Esophagus squamous epithelium (tissue), 5 donors: ENCODE data around the gene IL3RA. TPM values are rescaled to one million over a fixed set of nuclear protein-coding genes. Genes with fewer than 3 reads are reported as not detected.
"Not testable (repeated sequence)": the region's sequence is repeated elsewhere in the genome, so short reads cannot be mapped to it uniquely, and the experiment has no call there.

Experiments
- DNase-seq: peaks from one replicate; lab custom pipeline; 2025; lab: John Stamatoyannopoulos, UW
- H3K27ac ChIP-seq, 4 donors: fragments of 200-600 bp; sonication (generic); one replicate each; pipeline ENCODE4 v1.5.1; 2016 to 2019; ENCODE audit warnings: mild to moderate bottlenecking in 1 of 4
- H3K27me3 ChIP-seq, 4 donors: fragments of 200-600 bp; sonication (generic); 1 replicate in 3 of 4; 2 replicates in 1 of 4; pipeline versions ENCODE4 v1.5.1 to v1.6.0; 2017 to 2021; ENCODE audit warnings: antibody characterized with exemption in 1 of 4
- H3K36me3 ChIP-seq, 3 donors: fragments of 200-600 bp; sonication (generic); one replicate each; pipeline ENCODE4 v1.5.1; 2016 to 2019
- H3K4me1 ChIP-seq, 3 donors: fragments of 200-600 bp; sonication (generic); one replicate each; pipeline ENCODE4 v1.5.1; 2017 to 2019
- H3K4me3 ChIP-seq, 4 donors: fragments of 200-600 bp; sonication (generic); 1 replicate in 3 of 4; 2 replicates in 1 of 4; pipeline ENCODE4 v1.5.1; 2016 to 2019; ENCODE audit warnings: mild to moderate bottlenecking in 2 of 4, moderate library complexity in 1 of 4
- H3K9me3 ChIP-seq, 3 donors: fragments of 200-600 bp; sonication (generic); one replicate each; pipeline ENCODE4 v1.5.1; 2016 to 2019
- POLR2A ChIP-seq, 4 donors: fragments of 450-650 bp; IDR thresholded peaks; one replicate each; pipeline ENCODE4 v1.6.1; 2017; ENCODE audit warnings: antibody characterized with exemption in 4 of 4, mild to moderate bottlenecking in 4 of 4, moderate library complexity in 3 of 4
- WGBS, 2 donors: methylation state at CpG; one replicate each; pipeline ENCODE4 v1.1.5; 2018; 5-methylcytosine and 5-hydroxymethylcytosine counted together
- intact Hi-C: fragments of 100-400 bp; cut with DNase I; formaldehyde crosslinking; loops from one replicate; pipeline ENCODE4 v1.15.0; 2022
- total RNA-seq, 4 donors: library from RNA; depleted of rRNA; stranded (reverse); fragments of >200 nt; gene quantifications; one replicate each; pipeline ENCODE4 v1.1.0, GENCODE V29; 2016
- TF ChIP-seq, protein P1 (sequence below), 6 experiments: fragments of 450-650 bp in 4 of 6; fragments of 200-600 bp in 2 of 6; sonication (generic) in 2 of 6; IDR thresholded peaks; one replicate each; pipeline ENCODE4 v1.5.1; 2016 to 2019; ENCODE audit warnings: antibody characterized with exemption in 6 of 6, mild to moderate bottlenecking in 4 of 6, moderate library complexity in 4 of 6
- donor health status: DM: yes; HTN: yes; CAD: no.

IL3RA gene
- total RNA-seq, 4 donors from 2014 or later = 0.92 to 12.3 (median 5.9) TPM; not detected in 1

DNA sequence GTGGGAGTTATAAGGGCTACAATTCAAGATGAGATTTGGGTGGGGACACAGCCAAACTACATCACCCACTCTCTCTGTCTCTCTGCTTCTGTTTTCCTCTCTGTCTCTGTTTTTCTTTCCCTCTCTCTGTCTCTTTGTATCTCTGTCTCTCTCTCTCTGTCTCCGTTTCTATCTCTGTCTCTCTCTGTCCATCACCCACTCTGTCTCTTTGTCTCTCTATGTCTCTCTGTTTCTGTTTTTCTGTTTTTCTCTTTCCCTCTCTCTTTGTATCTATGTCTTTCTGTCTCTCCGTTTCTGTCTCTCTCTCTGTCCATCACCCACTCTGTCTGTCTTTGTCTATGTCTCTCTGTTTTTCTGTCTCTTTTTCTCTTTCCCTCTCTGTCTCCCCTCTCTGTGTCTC lies 25.3 kb downstream of the IL3RA start:
- peaks cover 0 to 10% (median 0%) of the 10 kb centered on the region in 3 donors for H3K9me3 ChIP-seq
- intact Hi-C loops = no loop called here
- WGBS, 2 donors = 88 to 93% methylated on average over 2 of the region's 2 CpGs
- no peak overlapping the region for H3K4me3 ChIP-seq
- no peak for TF ChIP-seq POLR2A (IDR thresholded peaks at IDR 0.05)
- TF ChIP-seq, protein P1, sequence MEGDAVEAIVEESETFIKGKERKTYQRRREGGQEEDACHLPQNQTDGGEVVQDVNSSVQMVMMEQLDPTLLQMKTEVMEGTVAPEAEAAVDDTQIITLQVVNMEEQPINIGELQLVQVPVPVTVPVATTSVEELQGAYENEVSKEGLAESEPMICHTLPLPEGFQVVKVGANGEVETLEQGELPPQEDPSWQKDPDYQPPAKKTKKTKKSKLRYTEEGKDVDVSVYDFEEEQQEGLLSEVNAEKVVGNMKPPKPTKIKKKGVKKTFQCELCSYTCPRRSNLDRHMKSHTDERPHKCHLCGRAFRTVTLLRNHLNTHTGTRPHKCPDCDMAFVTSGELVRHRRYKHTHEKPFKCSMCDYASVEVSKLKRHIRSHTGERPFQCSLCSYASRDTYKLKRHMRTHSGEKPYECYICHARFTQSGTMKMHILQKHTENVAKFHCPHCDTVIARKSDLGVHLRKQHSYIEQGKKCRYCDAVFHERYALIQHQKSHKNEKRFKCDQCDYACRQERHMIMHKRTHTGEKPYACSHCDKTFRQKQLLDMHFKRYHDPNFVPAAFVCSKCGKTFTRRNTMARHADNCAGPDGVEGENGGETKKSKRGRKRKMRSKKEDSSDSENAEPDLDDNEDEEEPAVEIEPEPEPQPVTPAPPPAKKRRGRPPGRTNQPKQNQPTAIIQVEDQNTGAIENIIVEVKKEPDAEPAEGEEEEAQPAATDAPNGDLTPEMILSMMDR (IDR thresholded peaks at IDR 0.05) = no peak
- peaks cover 0 to 38% (median 0%) of the 10 kb centered on the region in 3 donors for H3K36me3 ChIP-seq
- no peaks in the 10 kb centered on the region for H3K4me1 ChIP-seq
- DNase-seq = no peak
- H3K27me3 ChIP-seq = no peaks in the 10 kb centered on the region
- H3K27ac ChIP-seq = no peak overlapping the region

DNA sequence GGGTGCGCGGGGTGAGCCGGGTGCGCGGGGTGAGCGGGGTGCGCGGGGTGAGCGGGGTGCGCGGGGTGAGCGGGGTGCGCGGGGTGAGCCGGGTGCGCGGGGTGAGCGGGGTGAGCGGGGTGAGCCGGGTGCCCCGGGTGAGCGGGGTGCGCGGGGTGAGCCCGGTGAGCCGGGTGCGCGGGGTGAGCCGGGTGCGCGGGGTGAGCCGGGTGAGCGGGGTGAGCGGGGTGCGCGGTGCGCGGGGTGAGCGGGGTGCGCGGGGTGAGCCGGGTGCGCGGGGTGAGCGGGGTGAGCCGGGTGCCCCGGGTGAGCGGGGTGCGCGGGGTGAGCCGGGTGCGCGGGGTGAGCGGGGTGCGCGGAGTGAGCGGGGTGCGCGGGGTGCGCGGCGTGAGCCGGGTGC lies 29.8 kb downstream of the IL3RA start:
- no CpG with 5 or more reads among the region's 63 CpGs for whole genome bisulfite sequencing, 2 donors
- DNase-seq, H3K27ac ChIP-seq, H3K9me3 ChIP-seq, intact Hi-C loops, H3K27me3 ChIP-seq, H3K4me1 ChIP-seq, H3K4me3 ChIP-seq: not testable (repeated sequence)
- H3K36me3 ChIP-seq = peaks cover 0 to 26% (median 0%) of the 10 kb centered on the region in 3 donors

DNA sequence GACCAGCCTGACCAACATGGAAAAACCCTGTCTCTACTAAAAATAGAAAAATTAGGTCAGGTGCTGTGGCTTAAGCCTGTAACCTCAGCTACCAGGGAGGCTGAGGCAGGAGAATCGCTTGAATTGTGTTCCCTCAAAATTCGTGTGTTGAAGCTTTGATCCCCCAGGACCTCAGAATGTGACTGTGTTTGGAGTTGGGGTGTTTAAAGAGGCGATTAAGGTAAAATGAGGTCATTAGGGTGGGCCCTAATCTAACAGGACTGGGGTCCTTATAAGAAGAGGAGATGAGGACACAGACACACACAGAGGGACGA lies 31.8 kb downstream of the IL3RA start:
- no peaks in the 10 kb centered on the region for H3K4me1 ChIP-seq
- H3K9me3 ChIP-seq = no peaks in the 10 kb centered on the region
- intact Hi-C loops = no loop called here
- WGBS, 2 donors = 78 to 95% methylated on average over 3 to 4 of the region's 4 CpGs
- no peaks in the 10 kb centered on the region for H3K27me3 ChIP-seq
- no peak overlapping the region for H3K27ac ChIP-seq
- H3K4me3 ChIP-seq = no peak overlapping the region
- peaks cover 0 to 25% (median 0%) of the 10 kb centered on the region in 3 donors for H3K36me3 ChIP-seq
- TF ChIP-seq, protein P1 (IDR thresholded peaks at IDR 0.05) = no peak
- TF ChIP-seq POLR2A (IDR thresholded peaks at IDR 0.05) = no peak
- DNase-seq = no peak

DNA sequence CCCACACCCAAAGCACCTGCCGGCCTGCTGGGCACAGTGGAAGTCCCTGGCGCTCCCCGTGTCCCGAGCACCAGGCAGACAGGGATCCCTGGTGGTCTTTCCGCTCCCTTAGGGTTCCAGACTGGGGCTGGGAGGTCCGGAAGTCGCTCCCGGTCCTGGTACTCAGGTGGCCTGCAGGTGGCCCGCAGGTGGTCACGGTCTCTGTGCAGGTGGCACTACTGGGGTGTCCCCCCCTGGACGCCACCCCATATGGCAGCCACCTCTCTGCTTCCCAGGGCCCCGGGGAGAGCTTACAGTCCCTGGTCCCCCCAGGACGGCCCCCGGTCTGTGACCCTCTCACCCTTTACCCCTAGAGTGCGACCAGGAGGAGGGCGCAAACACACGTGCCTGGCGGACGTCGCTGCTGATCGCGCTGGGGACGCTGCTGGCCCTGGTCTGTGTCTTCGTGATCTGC lies 41.7 kb downstream of the IL3RA start:
- no peak overlapping the region for H3K4me3 ChIP-seq
- H3K4me1 ChIP-seq = no peaks in the 10 kb centered on the region
- H3K36me3 ChIP-seq = peaks cover 0 to 18% (median 0%) of the 10 kb centered on the region in 3 donors
- TF ChIP-seq, protein P1 (IDR thresholded peaks at IDR 0.05) = no peak
- TF ChIP-seq POLR2A (IDR thresholded peaks at IDR 0.05) = no peak
- intact Hi-C loops = no loop called here
- 86 to 89% methylated on average over 11 to 17 of the region's 24 CpGs for WGBS, 2 donors
- no peaks in the 10 kb centered on the region for H3K27me3 ChIP-seq
- no peak overlapping the region for H3K27ac ChIP-seq
- no peak for DNase-seq
- no peaks in the 10 kb centered on the region for H3K9me3 ChIP-seq

DNA sequence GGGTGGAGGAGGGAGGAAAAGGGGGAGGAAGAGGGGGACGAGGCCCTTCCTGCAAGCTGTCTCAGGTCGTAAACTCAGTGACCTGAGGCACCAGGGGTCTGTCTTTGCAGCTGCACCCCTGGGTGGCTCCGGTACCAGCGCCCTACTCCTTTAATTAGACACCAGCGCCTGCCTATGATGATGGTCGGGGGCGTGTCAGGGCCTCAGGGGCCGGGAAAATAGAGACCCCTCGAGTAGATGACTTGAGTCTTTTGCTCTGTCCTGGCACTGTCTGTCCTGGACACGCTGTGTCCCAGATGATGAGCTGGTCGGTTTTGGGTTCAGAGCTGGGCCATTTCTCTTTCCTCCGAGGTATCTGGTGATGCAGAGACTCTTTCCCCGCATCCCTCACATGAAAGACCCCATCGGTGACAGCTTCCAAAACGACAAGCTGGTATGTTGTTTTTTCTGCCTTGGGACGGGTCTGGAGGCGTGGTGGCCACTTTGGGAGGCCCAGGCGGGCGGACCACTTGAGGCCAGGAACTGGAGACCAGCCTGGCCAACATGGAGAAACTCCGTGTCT lies 44.2 kb downstream of the IL3RA start:
- Histone ChIP-seq H3K9me3 (no peaks in the 10 kb centered on the region), H3K27ac (no peak overlapping the region), H3K4me1 (no peaks in the 10 kb centered on the region), H3K27me3 (no peaks in the 10 kb centered on the region), H3K36me3 (peaks cover 13 to 42% (median 16%) of the 10 kb centered on the region in 3 donors), H3K4me3 (no peak overlapping the region)
- intact Hi-C loops = no loop called here
- DNase-seq = no peak
- WGBS, 2 donors = 44 to 67% methylated on average over 14 to 16 of the region's 20 CpGs
- TF ChIP-seq POLR2A (IDR thresholded peaks at IDR 0.05) = no peak
- TF ChIP-seq, protein P1 (IDR thresholded peaks at IDR 0.05) = no peak
